KMS-11 (cell line): Measurements from ENCODE around the gene KANK2.
"Not testable (repeated sequence)": the region's sequence is repeated elsewhere in the genome, so short reads cannot be mapped to it uniquely, and the experiment has no call there.

Experiments used
- H2AFZ ChIP-seq: fragments of 200-600 bp; sonication (generic); 2 replicates; pipeline ENCODE4 v1.6.1; 2016; ENCODE audit warnings: antibody characterized with exemption, mixed run types, low read depth
- H3K27ac ChIP-seq: fragments of 200-600 bp; sonication (generic); 2 replicates; pipeline ENCODE4 v1.6.1; 2016; ENCODE audit warnings: mild to moderate bottlenecking, mixed run types
- H3K27me3 ChIP-seq: fragments of 200-600 bp; sonication (generic); 2 replicates; pipeline ENCODE4 v1.6.1; 2017; ENCODE audit warnings: mild to moderate bottlenecking, low read depth, mixed run types, moderate library complexity; ENCODE audit not compliant: insufficient read depth
- H3K36me3 ChIP-seq: fragments of 200-600 bp; sonication (generic); 2 replicates; pipeline ENCODE4 v1.6.1; 2017; ENCODE audit warnings: mild to moderate bottlenecking, mixed run types; ENCODE audit not compliant: insufficient read depth
- H3K4me1 ChIP-seq: fragments of 200-600 bp; sonication (generic); 2 replicates; pipeline ENCODE4 v1.6.1; 2016; ENCODE audit warnings: mild to moderate bottlenecking, low read depth, mixed run types; ENCODE audit not compliant: poor library complexity, severe bottlenecking
- H3K4me2 ChIP-seq: fragments of 200-600 bp; sonication (generic); 2 replicates; pipeline ENCODE4 v1.7.0; 2016; ENCODE audit warnings: mild to moderate bottlenecking, mixed run types
- H3K4me3 ChIP-seq: fragments of 200-600 bp; sonication (generic); IDR thresholded peaks from 2 replicates; pipeline ENCODE4 v1.6.1; 2017; ENCODE audit warnings: low read depth, low read length, mixed read lengths; ENCODE audit not compliant: insufficient read depth
- H3K79me2 ChIP-seq: fragments of 200-600 bp; sonication (generic); 2 replicates; pipeline ENCODE4 v1.6.1; 2016; ENCODE audit warnings: low read depth, mixed run types; ENCODE audit not compliant: insufficient read depth
- H3K9ac ChIP-seq: fragments of 200-600 bp; sonication (generic); 2 replicates; pipeline ENCODE4 v1.6.1; 2016; ENCODE audit warnings: mild to moderate bottlenecking, mixed run types
- H4K20me1 ChIP-seq: fragments of 200-600 bp; sonication (generic); 2 replicates; pipeline ENCODE4 v1.6.1; 2016; ENCODE audit warnings: mild to moderate bottlenecking, mixed run types; ENCODE audit not compliant: insufficient read depth
- CTCF ChIP-seq: fragments of 200-600 bp; sonication (generic); conservative IDR thresholded peaks from 2 replicates; pipeline ENCODE4 v1.6.1; 2017; ENCODE audit warnings: low read depth, mild to moderate bottlenecking, antibody characterized with exemption, low read length, moderate library complexity, mixed read lengths

KANK2 gene

GRCh38 chr19:11127905-11128304 is 69.4 kb downstream of the KANK2 start:
- no peak overlapping the region for H3K4me2 ChIP-seq
- H4K20me1 ChIP-seq, result no peaks in the 10 kb centered on the region
- no peak overlapping the region for H3K9ac ChIP-seq
- H3K4me1 ChIP-seq, result no peaks in the 10 kb centered on the region
- no peak overlapping the region for H2AFZ ChIP-seq
- no peaks in the 10 kb centered on the region for H3K27me3 ChIP-seq
- no peak overlapping the region for H3K27ac ChIP-seq
- peaks cover 21% of the 10 kb centered on the region; the same call in 1 of the 2 replicates for H3K36me3 ChIP-seq
- H3K79me2 ChIP-seq, result no peaks in the 10 kb centered on the region
- no peak overlapping the region for H3K4me3 ChIP-seq
- no peak for TF ChIP-seq CTCF

- H3K79me2 ChIP-seq, result no peaks in the 10 kb centered on the region
- peak; percentile 82 for TF ChIP-seq CTCF
- H4K20me1 ChIP-seq, result no peaks in the 10 kb centered on the region
- H2AFZ ChIP-seq, result no peak overlapping the region
- H3K9ac ChIP-seq, result no peak overlapping the region
- no peak overlapping the region for H3K27ac ChIP-seq
- H3K4me2 ChIP-seq, result no peak overlapping the region
- H3K4me1 ChIP-seq, result no peaks in the 10 kb centered on the region
- no peak overlapping the region for H3K4me3 ChIP-seq
- no peaks in the 10 kb centered on the region for H3K27me3 ChIP-seq
- H3K36me3 ChIP-seq, result peaks cover 14% of the 10 kb centered on the region; the same call in 1 of the 2 replicates
These were observed 71.2 kb downstream of the KANK2 start for GRCh38 chr19:11125994-11126685.

- H4K20me1 ChIP-seq, H3K9ac ChIP-seq, H3K27me3 ChIP-seq, H3K4me1 ChIP-seq, H3K4me2 ChIP-seq, H2AFZ ChIP-seq, H3K4me3 ChIP-seq, H3K79me2 ChIP-seq, H3K27ac ChIP-seq: not testable (repeated sequence)
- peaks cover 19% of the 10 kb centered on the region; the same call in 1 of the 2 replicates for H3K36me3 ChIP-seq
These were observed 73.2 kb downstream of the KANK2 start for GRCh38 chr19:11124157-11124556.

GRCh38 chr19:11123114-11123513 is 74.2 kb downstream of the KANK2 start:
- Histone ChIP-seq H2AFZ (no peak overlapping the region), H3K27ac (no peak overlapping the region), H3K79me2 (no peaks in the 10 kb centered on the region), H3K36me3 (peaks cover 19% of the 10 kb centered on the region; the same call in 1 of the 2 replicates), H4K20me1 (no peaks in the 10 kb centered on the region), H3K4me3 (no peak overlapping the region), H3K4me2 (no peak overlapping the region), H3K4me1 (no peaks in the 10 kb centered on the region), H3K27me3 (no peaks in the 10 kb centered on the region), H3K9ac (no peak overlapping the region)
- no peak for TF ChIP-seq CTCF

GRCh38 chr19:11121963-11122362 is 75.4 kb downstream of the KANK2 start:
- H3K4me1 ChIP-seq, H3K27me3 ChIP-seq, H3K79me2 ChIP-seq, H3K9ac ChIP-seq, H2AFZ ChIP-seq, H3K27ac ChIP-seq, H4K20me1 ChIP-seq, H3K4me3 ChIP-seq, H3K4me2 ChIP-seq: not testable (repeated sequence)
- H3K36me3 ChIP-seq, result peaks cover 14% of the 10 kb centered on the region; the same call in 1 of the 2 replicates
